Prostate gland (tissue), 2 donors: Measurements from ENCODE around the gene ENOX1. TPM values are rescaled to one million over a fixed set of nuclear protein-coding genes. Genes with fewer than 3 reads are reported as not detected.
A peak's percentile ranks its signal among the peaks of the same experiment; 100 is the strongest.

Experiments
- DNase-seq: peaks from one replicate; pipeline ENCODE4 v3.0.0-alpha.2; 2019; ENCODE audit warnings: low spot score
- H3K27ac ChIP-seq, 2 donors: fragments of 200-600 bp; sonication (generic); 2 replicates each; pipeline ENCODE4 v1.5.1; 2017 to 2019
- H3K27me3 ChIP-seq: fragments of 200-600 bp; sonication (generic); replicated peaks from 2 replicates; pipeline ENCODE4 v1.5.1; 2019; ENCODE audit not compliant: insufficient read depth
- H3K36me3 ChIP-seq, 2 donors: fragments of 200-600 bp; sonication (generic); 1 replicate in 1 of 2; 2 replicates in 1 of 2; pipeline versions ENCODE4 v1.5.1 to v1.8.1; 2017 to 2019
- H3K4me1 ChIP-seq: fragments of 200-600 bp; sonication (generic); replicated peaks from 2 replicates; pipeline ENCODE4 v1.5.1; 2019
- H3K4me3 ChIP-seq, 2 donors: fragments of 200-600 bp; sonication (generic); 2 replicates each; pipeline ENCODE4 v1.5.1; 2017 to 2019
- H3K9me3 ChIP-seq: fragments of 200-600 bp; sonication (generic); 2 replicates; pipeline ENCODE4 v1.5.1; 2017
- CTCF ChIP-seq, 4 experiments: fragments of 200-600 bp in 2 of 4; fragments of 450-650 bp in 2 of 4; sonication (generic) in 2 of 4; IDR thresholded peaks; 1 replicate in 3 of 4; 2 replicates in 1 of 4; pipeline ENCODE4 v1.5.1; 2016 to 2019; ENCODE audit warnings: antibody characterized with exemption in 4 of 4, mild to moderate bottlenecking in 2 of 4, moderate library complexity in 2 of 4
- POLR2A ChIP-seq: fragments of 450-650 bp; IDR thresholded peaks from one replicate; pipeline ENCODE4 v1.6.1; 2016; ENCODE audit warnings: antibody characterized with exemption, mild to moderate bottlenecking
- POLR2AphosphoS5 ChIP-seq: sonication (generic); formaldehyde crosslinking; IDR thresholded peaks from one replicate; pipeline ENCODE4 v1.6.1; 2017; ENCODE audit warnings: antibody characterized with exemption
- WGBS: methylation state at CpG from one replicate; pipeline ENCODE4 v1.1.5; 2018; 5-methylcytosine and 5-hydroxymethylcytosine counted together
- intact Hi-C: fragments of 100-400 bp; cut with DNase I; formaldehyde crosslinking; loops from one replicate; pipeline ENCODE4 v1.14.2; 2022
- total RNA-seq, 2 donors: library from RNA; depleted of rRNA; stranded (reverse); fragments of >200 nt; gene quantifications; one replicate each; pipeline ENCODE4 v1.1.0, GENCODE V29; 2016

Gene ENOX1
- total RNA-seq, 2 donors from 2014 or later = 4.5 to 5.3 TPM

- WGBS = 51% methylated on average over 3 of the region's 3 CpGs
- TF ChIP-seq POLR2A (no peak), CTCF (IDR thresholded peaks at IDR 0.05) (no peak), POLR2AphosphoS5 (no peak)
- Histone ChIP-seq H3K27me3 (no peaks in the 10 kb centered on the region), H3K36me3 (no peaks in the 10 kb centered on the region), H3K27ac (peak overlapping the region in 1 of 2 donors; percentile 22), H3K4me1 (no peaks in the 10 kb centered on the region), H3K9me3 (no peaks in the 10 kb centered on the region), H3K4me3 (no peak overlapping the region)
- no peak for DNase-seq
- intact Hi-C loops = loop anchor here (10.0 kb wide), 1 partner anchor 239 kb away; the partner anchor contains the start of gene ENOX1
Measured at GRCh38 chr13:43546251-43546650, 240.5 kb downstream of the ENOX1 start.

GRCh38 chr13:43545317-43545874 lies 241.4 kb downstream of the ENOX1 start:
- no peaks in the 10 kb centered on the region for H3K27me3 ChIP-seq
- intact Hi-C loops = loop anchor here (10.0 kb wide), 1 partner anchor 239 kb away; the partner anchor contains the start of gene ENOX1
- H3K4me1 ChIP-seq = no peaks in the 10 kb centered on the region
- no peaks in the 10 kb centered on the region for H3K36me3 ChIP-seq
- no peaks in the 10 kb centered on the region for H3K9me3 ChIP-seq
- TF ChIP-seq CTCF (IDR thresholded peaks at IDR 0.05) (no peak), POLR2AphosphoS5 (peak; percentile 63)
- no peak overlapping the region for H3K4me3 ChIP-seq
- no peak for DNase-seq
- H3K27ac ChIP-seq = peak overlapping the region in 1 of 2 donors; percentile 22
- 75% methylated on average over 4 of the region's 4 CpGs for WGBS

- no peak for TF ChIP-seq CTCF (IDR thresholded peaks at IDR 0.05)
- no peak for TF ChIP-seq POLR2A
- no peak for TF ChIP-seq POLR2AphosphoS5
- Histone ChIP-seq H3K36me3 (no peaks in the 10 kb centered on the region), H3K4me3 (no peak overlapping the region), H3K4me1 (no peaks in the 10 kb centered on the region), H3K9me3 (no peaks in the 10 kb centered on the region), H3K27ac (no peak overlapping the region), H3K27me3 (no peaks in the 10 kb centered on the region)
- intact Hi-C loops = loop anchor here (10.0 kb wide), 1 partner anchor 240 kb away; the partner anchor contains the start of gene ENOX1
- WGBS = 70% methylated on average over 5 of the region's 5 CpGs
- DNase-seq = no peak
Measured at GRCh38 chr13:43544631-43545030, 242.1 kb downstream of the ENOX1 start.

GRCh38 chr13:43544011-43544410 lies 242.8 kb downstream of the ENOX1 start:
- TF ChIP-seq POLR2A = no peak
- peak; percentile 5 for TF ChIP-seq POLR2AphosphoS5
- Histone ChIP-seq H3K4me3 (no peak overlapping the region), H3K36me3 (no peaks in the 10 kb centered on the region), H3K27ac (no peak overlapping the region), H3K9me3 (no peaks in the 10 kb centered on the region), H3K4me1 (no peaks in the 10 kb centered on the region), H3K27me3 (no peaks in the 10 kb centered on the region)
- intact Hi-C loops = loop anchor here (10.0 kb wide), 1 partner anchor 241 kb away; the partner anchor contains the start of gene ENOX1
- 70% methylated on average over 2 of the region's 2 CpGs for WGBS
- no peak for DNase-seq

- no peaks in the 10 kb centered on the region for H3K36me3 ChIP-seq
- DNase-seq = no peak
- TF ChIP-seq POLR2A (no peak), POLR2AphosphoS5 (no peak), CTCF (IDR thresholded peaks at IDR 0.05) (no peak)
- 94% methylated on average over 2 of the region's 2 CpGs for whole genome bisulfite sequencing
- no peak overlapping the region for H3K4me3 ChIP-seq
- H3K4me1 ChIP-seq = no peaks in the 10 kb centered on the region
- H3K27me3 ChIP-seq = no peaks in the 10 kb centered on the region
- no peak overlapping the region for H3K27ac ChIP-seq
- intact Hi-C loops = loop anchor here (10.0 kb wide), 1 partner anchor 241 kb away; the partner anchor contains the start of gene ENOX1
- no peaks in the 10 kb centered on the region for H3K9me3 ChIP-seq
Measured at GRCh38 chr13:43543331-43543730, 243.4 kb downstream of the ENOX1 start.
